Stimulated activated naive CD8-positive, alpha-beta T cell treated with anti-CD3 and anti-CD28 coated beads, Interleukin-15, Interleukin-2, amounts not matched to agents 100 U/mL and 50 U/mL, for 24 hours (primary cell): ENCODE results near the gene DAPK2.

ENCODE experiments used
- ATAC-seq: fragments of 150-1000 bp; cut with Tn5 transposase; one replicate; pipeline ENCODE4 v1.10.0; 2021
- DNase-seq: peaks from one replicate; pipeline ENCODE4 v3.0.0; 2021

The DAPK2 gene

DNA sequence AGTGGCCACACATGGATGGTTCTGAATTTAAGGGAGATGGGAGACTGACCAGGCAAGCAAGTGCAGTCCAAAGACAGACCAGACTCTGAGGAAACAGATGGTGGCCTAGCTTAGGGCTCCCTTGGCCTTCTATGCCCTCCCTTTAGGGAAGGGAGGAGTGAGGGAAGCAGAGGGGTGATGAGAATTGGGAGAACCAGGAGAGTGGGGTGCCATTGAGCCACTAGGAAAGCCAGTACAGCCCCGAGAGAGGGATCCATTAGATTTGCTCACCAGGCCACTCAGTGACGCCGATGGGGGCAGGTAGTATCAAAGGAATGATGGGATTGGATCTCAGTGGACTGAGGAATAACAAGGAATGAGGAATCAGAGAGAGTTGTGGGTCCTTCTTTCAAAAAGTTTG lies 182.1 kb downstream of the DAPK2 start:
- DNase-seq (no peak), ATAC-seq (no peak)

- ATAC-seq (no peak), DNase-seq (no peak)
Measured at GRCh38 chr15:63861946-63862517, 184.3 kb downstream of the DAPK2 start.

DNA sequence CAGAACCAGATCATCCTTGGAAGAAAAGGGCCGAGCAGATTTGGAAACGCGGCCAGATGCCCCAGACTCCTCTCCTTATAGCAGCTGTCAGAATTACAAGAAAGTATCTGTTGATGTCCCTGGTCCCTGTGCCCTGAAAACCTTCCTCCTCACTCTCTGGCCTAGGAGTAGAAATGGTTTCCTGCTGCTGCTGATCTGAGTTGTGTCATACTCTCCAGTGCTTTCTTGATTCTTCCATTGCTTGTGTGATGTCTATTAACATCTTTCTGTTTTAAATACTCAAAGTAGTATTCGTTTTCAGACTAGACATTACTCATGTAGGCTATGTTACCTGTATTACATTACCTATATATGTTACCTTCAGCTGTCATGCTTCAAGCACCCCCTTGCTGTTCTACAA lies 185.7 kb downstream of the DAPK2 start:
- DNase-seq (no peak), ATAC-seq (no peak)

DNA sequence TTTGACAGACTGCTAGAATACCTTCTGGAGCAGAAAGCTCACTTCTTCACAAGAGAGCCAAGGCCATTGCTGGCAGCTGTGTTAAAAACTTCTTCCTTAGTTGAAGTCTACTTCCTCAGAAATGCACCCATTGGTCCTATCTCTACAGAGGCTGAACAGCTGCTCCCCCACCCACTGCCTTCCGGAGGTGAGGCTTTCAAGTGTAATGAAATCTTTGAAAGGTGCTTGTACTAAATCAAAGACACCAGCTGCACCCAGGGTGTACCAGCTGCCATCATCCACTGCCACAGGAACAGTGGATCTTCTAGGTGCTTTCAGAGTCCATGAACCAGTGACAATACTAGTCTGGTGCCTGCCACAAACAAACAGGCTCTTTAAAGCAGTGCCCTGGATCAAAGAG lies 186.1 kb downstream of the DAPK2 start:
- DNase-seq (peak; percentile 47), ATAC-seq (peak; percentile 50)

- DNase-seq (no peak), ATAC-seq (no peak)
Measured at GRCh38 chr15:63858881-63859280, 187.4 kb downstream of the DAPK2 start.

- DNase-seq, result no peak
- ATAC-seq, result no peak
Measured at GRCh38 chr15:63858448-63858847, 187.8 kb downstream of the DAPK2 start.

DNA sequence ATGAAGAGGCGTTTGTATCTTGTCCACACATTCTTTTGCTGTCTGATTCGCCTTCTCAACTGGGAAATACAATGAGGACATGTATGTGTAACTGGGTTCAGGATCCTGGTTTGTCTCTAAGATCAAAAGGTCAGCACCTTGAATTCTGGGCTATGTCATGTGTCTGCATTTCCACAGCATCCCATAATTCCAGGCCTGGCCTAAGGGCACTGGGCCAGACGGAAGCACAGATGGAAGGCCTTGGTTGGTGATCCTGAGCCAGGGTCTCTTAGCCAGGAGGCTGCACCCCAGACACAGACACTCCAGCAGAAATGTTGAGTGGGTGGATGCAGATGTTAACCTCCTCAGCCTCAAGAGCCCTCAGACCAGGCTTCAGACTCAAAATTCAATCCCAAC lies 188.8 kb downstream of the DAPK2 start:
- no peak for DNase-seq
- ATAC-seq, result no peak
